ENCODE data around the gene POMT1. TPM values are rescaled to one million over a fixed set of nuclear protein-coding genes. Genes with fewer than 3 reads are reported as not detected.

Gene POMT1
- total and polyA plus RNA-seq, 2 of the 8 experiments (the other 6 are each of a cell fraction or from before 2014, with no cell fraction given): 22.3 to 33.2 TPM

- H4K8ac ChIP-seq (ENCODE audit: extremely low read depth, insufficient read depth, low read length): no peak overlapping the region; the same call in 1 of the 2 replicates
- no peak overlapping the region for H4K5ac ChIP-seq (ENCODE audit: insufficient read length, low read depth, low read length)
- no peaks in the 10 kb centered on the region for H3K23me2 ChIP-seq (ENCODE audit: low read depth, low read length)
- TF ChIP-seq HDAC2 (IDR thresholded peaks at IDR 0.05; ENCODE audit: borderline replicate concordance in 1 of 2, low read depth in 2 of 2, low read length in 2 of 2) (no peak), SUZ12 (IDR thresholded peaks at IDR 0.05; ENCODE audit: low read length) (no peak), SRF (IDR thresholded peaks at IDR 0.05; ENCODE audit: low read depth, low read length) (no peak), CBX5 (IDR thresholded peaks at IDR 0.05; ENCODE audit: low read depth, low read length) (no peak), NANOG (IDR thresholded peaks at IDR 0.05; ENCODE audit: insufficient read depth, low read depth, low read length, poor library complexity, severe bottlenecking) (no peak), ATF2 (IDR thresholded peaks at IDR 0.05; ENCODE audit: low read length) (no peak), CREB1 (IDR thresholded peaks at IDR 0.05) (no peak), RXRA (IDR thresholded peaks at IDR 0.05; ENCODE audit: insufficient read depth, low read depth, low read length) (no peak)
- no peak overlapping the region for H4K91ac ChIP-seq (replicated peaks; ENCODE audit: insufficient read length, low read length)
- no peak overlapping the region for H2BK5ac ChIP-seq (ENCODE audit: low read depth, low read length)
- H3K56ac ChIP-seq (replicated peaks; ENCODE audit: insufficient read length, low read depth, low read length): no peak overlapping the region
- H2BK12ac ChIP-seq (ENCODE audit: low read depth, low read length): no peak overlapping the region
- no peak for DNase-seq (ENCODE audit: low read depth in 1 of 2, low spot score in 2 of 2)
- no peak overlapping the region for H3K4me3 ChIP-seq (ENCODE audit: extremely low read depth in 1 of 4, insufficient read depth in 2 of 4, low read depth in 3 of 4, low read length in 4 of 4)
- CTCF ChIA-PET (ENCODE audit: partially characterized antibody): interaction anchor here (0.7 to 2.0 kb wide), 7 partner anchors 10 to 62 kb away, joined by 3 to 7 read pairs (median 4); no protein-coding TSS in a partner anchor
- H3K9me3 ChIP-seq (ENCODE audit: insufficient read depth in 2 of 2, low read depth in 1 of 2, low read length in 1 of 2): no peaks in the 10 kb centered on the region
- H2AFZ ChIP-seq (ENCODE audit: low read length): no peak overlapping the region
- no peak overlapping the region for H2BK15ac ChIP-seq (ENCODE audit: low read length)
- H2BK120ac ChIP-seq (replicated peaks; ENCODE audit: low read depth, low read length): no peak overlapping the region
- 96% methylated on average over 23 of the region's 24 CpGs; no CpG with 5 or more reads in 1 of the 2 experiments for WGBS, 2 experiments (ENCODE audit: extremely low coverage in 1 of 2, insufficient coverage in 1 of 2, insufficient read length in 1 of 2, insufficient replicate concordance in 2 of 2, low coverage in 1 of 2, low lambda C conversion rate in 2 of 2, missing lambda C conversion rate in 1 of 2)
- H3K18ac ChIP-seq (ENCODE audit: extremely low read depth, low read length): no peak overlapping the region
- peaks cover 0 to 32% of the 10 kb centered on the region in 2 experiments; a peak in 3 of 4 replicates for H3K79me2 ChIP-seq (ENCODE audit: control insufficient read depth in 1 of 2, insufficient read depth in 2 of 2, low read length in 2 of 2)
- H3K4me1 ChIP-seq (replicated peaks in 1 of 4; ENCODE audit: control insufficient read depth in 3 of 4, insufficient read depth in 4 of 4, low read length in 3 of 4): no peaks in the 10 kb centered on the region
- no peaks in the 10 kb centered on the region for H3K27me3 ChIP-seq (replicated peaks in 1 of 4; ENCODE audit: control insufficient read depth in 3 of 4, extremely low read depth in 1 of 4, insufficient read depth in 3 of 4, low read length in 3 of 4)
- H2BK20ac ChIP-seq (ENCODE audit: low read length): no peak overlapping the region
- no peak overlapping the region for H3K27ac ChIP-seq (ENCODE audit: low read depth, low read length)
- peaks cover 6 to 21% of the 10 kb centered on the region in 2 experiments for H4K20me1 ChIP-seq (replicated peaks in 1 of 2; ENCODE audit: control insufficient read depth in 1 of 2, insufficient read depth in 2 of 2, low read length in 2 of 2)
- POLR2A ChIA-PET (ENCODE audit: partially characterized antibody): interaction anchor here (0.8 to 1.4 kb wide), 3 partner anchors 13 to 58 kb away, joined by 3 to 5 read pairs (median 3); no protein-coding TSS in a partner anchor
- H3K36me3 ChIP-seq (ENCODE audit: control insufficient read depth in 2 of 4, insufficient read depth in 4 of 4, low read length in 3 of 4): peaks cover 45 to 91% (median 73%) of the 10 kb centered on the region in 4 experiments
- H3K14ac ChIP-seq (ENCODE audit: insufficient read length): no peak overlapping the region
- H3K23ac ChIP-seq (ENCODE audit: insufficient read length): no peak overlapping the region
- H2AK5ac ChIP-seq (ENCODE audit: low read depth, low read length): no peak overlapping the region
- no peak overlapping the region for H3K4me2 ChIP-seq (ENCODE audit: insufficient read depth in 1 of 2, low read depth in 2 of 2, low read length in 2 of 2)
- H3K9ac ChIP-seq (replicated peaks in 1 of 4; ENCODE audit: extremely low read depth in 1 of 4, low read depth in 3 of 4, low read length in 3 of 4): peak overlapping the region in 1 of 4 experiments; percentile 20; a peak in 1 of 7 replicates
- no peak overlapping the region for H3K4ac ChIP-seq (replicated peaks; ENCODE audit: insufficient read length, low read depth, low read length)
- peaks cover 10% of the 10 kb centered on the region for H3K79me1 ChIP-seq (ENCODE audit: low read depth, low read length)
- no peak for FAIRE-seq
These were observed 38.2 kb upstream of the POMT1 start for GRCh38 chr9:131464354-131465000.
